ENCODE results near the gene TPO.

DNA sequence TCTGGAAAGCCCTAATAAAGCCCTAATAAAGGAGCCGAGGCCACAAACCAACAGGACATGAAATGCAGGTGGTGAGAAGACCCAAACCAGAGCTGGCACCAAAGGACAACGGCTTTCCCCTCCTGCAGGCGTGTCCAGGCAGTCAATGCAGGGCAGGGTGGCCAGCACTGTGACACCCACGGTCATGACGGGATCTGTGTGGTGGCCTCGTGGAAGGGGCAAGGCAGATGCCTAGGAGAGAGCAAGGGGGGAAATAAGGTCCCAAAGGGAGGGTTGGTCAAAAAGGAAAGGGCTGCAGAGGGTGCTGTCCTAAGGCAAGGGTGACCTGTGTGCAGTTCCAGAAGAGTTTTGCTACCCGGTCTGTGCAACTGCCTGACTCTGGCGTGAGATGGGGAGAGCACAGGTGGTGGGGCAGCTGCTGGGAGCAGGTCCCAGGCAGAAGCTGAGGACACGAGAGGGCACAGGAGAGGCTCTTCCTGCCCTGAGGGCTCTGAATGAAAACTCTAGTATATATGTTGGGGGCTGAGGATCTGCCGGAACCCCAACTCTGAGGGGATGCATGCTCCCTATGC is 156.7 kb downstream of the TPO start:
- TF ChIP-seq, protein P1, sequence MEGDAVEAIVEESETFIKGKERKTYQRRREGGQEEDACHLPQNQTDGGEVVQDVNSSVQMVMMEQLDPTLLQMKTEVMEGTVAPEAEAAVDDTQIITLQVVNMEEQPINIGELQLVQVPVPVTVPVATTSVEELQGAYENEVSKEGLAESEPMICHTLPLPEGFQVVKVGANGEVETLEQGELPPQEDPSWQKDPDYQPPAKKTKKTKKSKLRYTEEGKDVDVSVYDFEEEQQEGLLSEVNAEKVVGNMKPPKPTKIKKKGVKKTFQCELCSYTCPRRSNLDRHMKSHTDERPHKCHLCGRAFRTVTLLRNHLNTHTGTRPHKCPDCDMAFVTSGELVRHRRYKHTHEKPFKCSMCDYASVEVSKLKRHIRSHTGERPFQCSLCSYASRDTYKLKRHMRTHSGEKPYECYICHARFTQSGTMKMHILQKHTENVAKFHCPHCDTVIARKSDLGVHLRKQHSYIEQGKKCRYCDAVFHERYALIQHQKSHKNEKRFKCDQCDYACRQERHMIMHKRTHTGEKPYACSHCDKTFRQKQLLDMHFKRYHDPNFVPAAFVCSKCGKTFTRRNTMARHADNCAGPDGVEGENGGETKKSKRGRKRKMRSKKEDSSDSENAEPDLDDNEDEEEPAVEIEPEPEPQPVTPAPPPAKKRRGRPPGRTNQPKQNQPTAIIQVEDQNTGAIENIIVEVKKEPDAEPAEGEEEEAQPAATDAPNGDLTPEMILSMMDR (IDR thresholded peaks at IDR 0.05; ENCODE audit: low read length) = no peak
- TF ChIP-seq EZH2phosphoT487 (IDR thresholded peaks at IDR 0.05; ENCODE audit: low read length) = no peak

Data from MM.1S (cell line).